ENCODE data around the gene NACC2.

NACC2 gene

DNA sequence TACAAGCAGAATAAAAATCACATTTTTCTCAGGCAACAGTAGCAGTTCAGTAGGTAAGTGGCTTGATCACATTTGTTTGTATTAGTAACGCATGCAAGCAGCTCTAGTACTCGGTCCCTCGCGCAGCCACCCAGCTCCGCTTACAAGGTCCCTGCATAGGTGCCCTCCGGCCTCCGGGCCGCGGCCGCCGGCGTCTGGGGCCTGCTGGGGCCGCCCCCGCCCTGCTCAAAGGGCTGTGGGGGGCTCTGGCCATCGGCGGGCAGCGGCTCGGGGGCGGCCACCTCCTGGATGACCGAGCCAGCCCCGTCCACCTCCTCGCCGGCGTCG is 83.8 kb downstream of the NACC2 start:
- peaks cover 59% of the 10 kb centered on the region for H3K4me1 Mint-ChIP-seq
- H3K36me3 Mint-ChIP-seq (ENCODE audit: low read depth) = no peaks in the 10 kb centered on the region
- peaks cover 4% of the 10 kb centered on the region for H3K27me3 Mint-ChIP-seq (ENCODE audit: low read depth, poor library complexity)
- peak; percentile 29 for DNase-seq
- no peaks in the 10 kb centered on the region for H3K9me3 Mint-ChIP-seq
- peak overlapping the region; percentile 45 for H3K4me3 Mint-ChIP-seq
- TF ChIP-seq, protein P1, sequence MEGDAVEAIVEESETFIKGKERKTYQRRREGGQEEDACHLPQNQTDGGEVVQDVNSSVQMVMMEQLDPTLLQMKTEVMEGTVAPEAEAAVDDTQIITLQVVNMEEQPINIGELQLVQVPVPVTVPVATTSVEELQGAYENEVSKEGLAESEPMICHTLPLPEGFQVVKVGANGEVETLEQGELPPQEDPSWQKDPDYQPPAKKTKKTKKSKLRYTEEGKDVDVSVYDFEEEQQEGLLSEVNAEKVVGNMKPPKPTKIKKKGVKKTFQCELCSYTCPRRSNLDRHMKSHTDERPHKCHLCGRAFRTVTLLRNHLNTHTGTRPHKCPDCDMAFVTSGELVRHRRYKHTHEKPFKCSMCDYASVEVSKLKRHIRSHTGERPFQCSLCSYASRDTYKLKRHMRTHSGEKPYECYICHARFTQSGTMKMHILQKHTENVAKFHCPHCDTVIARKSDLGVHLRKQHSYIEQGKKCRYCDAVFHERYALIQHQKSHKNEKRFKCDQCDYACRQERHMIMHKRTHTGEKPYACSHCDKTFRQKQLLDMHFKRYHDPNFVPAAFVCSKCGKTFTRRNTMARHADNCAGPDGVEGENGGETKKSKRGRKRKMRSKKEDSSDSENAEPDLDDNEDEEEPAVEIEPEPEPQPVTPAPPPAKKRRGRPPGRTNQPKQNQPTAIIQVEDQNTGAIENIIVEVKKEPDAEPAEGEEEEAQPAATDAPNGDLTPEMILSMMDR (IDR thresholded peaks at IDR 0.05) = no peak
- no peak overlapping the region for H3K27ac Mint-ChIP-seq

- Mint-ChIP-seq H3K27ac (no peak overlapping the region), H3K27me3 (ENCODE audit: low read depth, poor library complexity) (peaks cover 4% of the 10 kb centered on the region), H3K4me1 (peaks cover 59% of the 10 kb centered on the region), H3K4me3 (peak overlapping the region; percentile 45), H3K36me3 (ENCODE audit: low read depth) (no peaks in the 10 kb centered on the region), H3K9me3 (no peaks in the 10 kb centered on the region)
- TF ChIP-seq, protein P1 (IDR thresholded peaks at IDR 0.05) = no peak
- peak; percentile 32 for DNase-seq
Observed at GRCh38 chr9:136010615-136011361, 84.3 kb downstream of the NACC2 start.

GRCh38 chr9:136010176-136010575 is 84.9 kb downstream of the NACC2 start:
- Mint-ChIP-seq H3K27me3 (ENCODE audit: low read depth, poor library complexity) (peaks cover 4% of the 10 kb centered on the region), H3K27ac (no peak overlapping the region), H3K4me3 (peak overlapping the region; percentile 25), H3K4me1 (peaks cover 59% of the 10 kb centered on the region), H3K9me3 (no peaks in the 10 kb centered on the region), H3K36me3 (ENCODE audit: low read depth) (no peaks in the 10 kb centered on the region)
- TF ChIP-seq, protein P1 (IDR thresholded peaks at IDR 0.05) = no peak
- DNase-seq = peak; percentile 7

GRCh38 chr9:136009516-136009915 is 85.6 kb downstream of the NACC2 start:
- DNase-seq = peak; percentile 3
- Mint-ChIP-seq H3K4me1 (peaks cover 59% of the 10 kb centered on the region), H3K36me3 (ENCODE audit: low read depth) (no peaks in the 10 kb centered on the region), H3K4me3 (no peak overlapping the region), H3K9me3 (no peaks in the 10 kb centered on the region), H3K27ac (no peak overlapping the region), H3K27me3 (ENCODE audit: low read depth, poor library complexity) (peaks cover 4% of the 10 kb centered on the region)
- TF ChIP-seq, protein P1 (IDR thresholded peaks at IDR 0.05) = no peak

- peak; percentile 3 for DNase-seq
- TF ChIP-seq, protein P1 (IDR thresholded peaks at IDR 0.05) = no peak
- H3K27me3 Mint-ChIP-seq (ENCODE audit: low read depth, poor library complexity) = peaks cover 4% of the 10 kb centered on the region
- H3K4me1 Mint-ChIP-seq = peaks cover 67% of the 10 kb centered on the region
- no peaks in the 10 kb centered on the region for H3K9me3 Mint-ChIP-seq
- H3K36me3 Mint-ChIP-seq (ENCODE audit: low read depth) = no peaks in the 10 kb centered on the region
- H3K4me3 Mint-ChIP-seq = no peak overlapping the region
- H3K27ac Mint-ChIP-seq = no peak overlapping the region
Observed at GRCh38 chr9:136008693-136008997, 86.4 kb downstream of the NACC2 start.

All from nephron progenitor cell (in vitro differentiated cells).